Measurements from ENCODE around the gene ARHGAP26.

ARHGAP26 gene

DNA sequence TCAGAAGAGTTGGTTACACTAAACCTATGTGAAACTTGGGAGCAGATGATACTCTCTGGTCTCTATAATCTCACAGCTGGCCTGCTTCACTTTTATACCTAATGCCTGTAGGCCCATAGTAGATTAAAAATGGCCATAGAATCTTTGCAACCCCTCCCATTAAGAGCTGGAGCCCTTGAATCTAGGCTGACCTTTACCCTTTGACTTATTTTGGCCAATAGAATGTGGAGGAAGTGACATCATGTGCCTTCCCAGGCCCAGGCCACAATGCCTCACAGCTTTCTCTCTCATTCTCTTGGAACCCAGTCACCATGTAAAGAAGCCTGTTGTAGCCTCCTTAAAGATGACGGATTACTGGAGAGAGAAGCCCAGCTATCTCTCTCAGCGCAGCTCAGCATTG is 382.3 kb downstream of the ARHGAP26 start:
- no peaks in the 10 kb centered on the region for H3K27me3 ChIP-seq (ENCODE audit: control insufficient read depth in 5 of 5, insufficient read depth in 4 of 5, low read length in 5 of 5)
- H3K27ac ChIP-seq (ENCODE audit: low read depth, low read length), result no peak overlapping the region

DNA sequence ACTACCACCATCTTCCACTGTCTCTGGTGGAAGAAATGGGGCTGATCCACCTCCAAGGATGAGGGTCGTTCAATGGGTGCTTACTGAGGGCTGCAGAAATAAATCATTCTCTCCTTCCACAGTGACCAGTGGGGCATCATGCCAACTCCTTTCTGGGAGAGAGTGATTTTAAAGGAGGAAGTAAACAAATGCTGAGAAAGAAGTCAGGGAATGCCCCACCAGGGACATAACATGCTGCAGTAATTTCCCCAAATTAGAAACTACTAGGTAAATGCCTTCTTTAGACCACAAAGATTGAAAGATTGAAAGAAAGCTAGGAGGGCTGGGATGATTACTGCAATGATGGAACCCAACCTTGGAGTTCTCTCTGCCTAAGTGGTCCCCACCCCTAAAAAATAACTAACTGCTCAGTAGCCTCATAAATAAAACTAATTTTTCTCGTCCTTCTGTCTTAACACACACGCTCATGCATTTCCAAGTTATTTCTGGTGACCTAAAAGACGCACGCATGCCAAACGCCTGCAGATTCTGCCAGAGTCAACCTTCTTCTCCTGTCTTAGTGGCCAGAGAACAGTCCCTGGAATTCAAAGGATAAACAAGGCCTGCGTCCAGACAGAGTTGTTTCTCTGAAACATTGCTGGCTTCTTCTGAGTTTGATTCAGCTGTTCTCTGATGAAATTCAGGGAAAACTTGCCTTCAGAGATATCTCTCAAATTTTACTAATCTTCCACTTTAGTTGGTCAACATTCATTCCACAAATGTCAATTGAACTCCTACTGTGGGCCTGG is 383.3 kb downstream of the ARHGAP26 start:
- Histone ChIP-seq H3K36me3 (ENCODE audit: control insufficient read depth in 5 of 5, insufficient read depth in 5 of 5, low read length in 5 of 5) (peaks cover 0 to 7% (median 3%) of the 10 kb centered on the region in 5 donors), H3K9ac (ENCODE audit: low read length in 5 of 5) (peak overlapping the region in 1 of 5 donors; percentile 10), H3K27ac (ENCODE audit: low read depth, low read length) (peak overlapping the region; percentile 85), H3K9me3 (ENCODE audit: control insufficient read depth in 5 of 5, low read length in 5 of 5) (no peaks in the 10 kb centered on the region), H3K4me3 (ENCODE audit: low read depth in 1 of 5, low read length in 5 of 5) (no peak overlapping the region), H3K27me3 (ENCODE audit: control insufficient read depth in 5 of 5, insufficient read depth in 4 of 5, low read length in 5 of 5) (no peaks in the 10 kb centered on the region), H3K4me1 (ENCODE audit: control insufficient read depth in 5 of 5, insufficient read depth in 5 of 5, low read length in 5 of 5) (peaks cover 4 to 46% (median 32%) of the 10 kb centered on the region in 5 donors)

More for the DNA sequence above, 382.3 kb downstream of the ARHGAP26 start:
- no peaks in the 10 kb centered on the region for H3K9me3 ChIP-seq (ENCODE audit: control insufficient read depth in 5 of 5, low read length in 5 of 5)
- no peak overlapping the region for H3K4me3 ChIP-seq (ENCODE audit: low read depth in 1 of 5, low read length in 5 of 5)
- no peak overlapping the region for H3K9ac ChIP-seq (ENCODE audit: low read length in 5 of 5)
- peaks cover 4 to 57% (median 43%) of the 10 kb centered on the region in 5 donors for H3K4me1 ChIP-seq (ENCODE audit: control insufficient read depth in 5 of 5, insufficient read depth in 5 of 5, low read length in 5 of 5)
- peaks cover 0 to 9% (median 3%) of the 10 kb centered on the region in 5 donors for H3K36me3 ChIP-seq (ENCODE audit: control insufficient read depth in 5 of 5, insufficient read depth in 5 of 5, low read length in 5 of 5)

GRCh38 chr5:143154510-143155370 is 384.6 kb downstream of the ARHGAP26 start:
- H3K4me3 ChIP-seq (ENCODE audit: low read depth in 1 of 5, low read length in 5 of 5), result no peak overlapping the region
- H3K9me3 ChIP-seq (ENCODE audit: control insufficient read depth in 5 of 5, low read length in 5 of 5), result no peaks in the 10 kb centered on the region
- H3K4me1 ChIP-seq (ENCODE audit: control insufficient read depth in 5 of 5, insufficient read depth in 5 of 5, low read length in 5 of 5), result peaks cover 4 to 38% (median 27%) of the 10 kb centered on the region in 5 donors
- H3K9ac ChIP-seq (ENCODE audit: low read length in 5 of 5), result peak overlapping the region in 3 of 5 donors; percentile 7 to 36 (median 20)
- peak overlapping the region; percentile 85 for H3K27ac ChIP-seq (ENCODE audit: low read depth, low read length)
- no peaks in the 10 kb centered on the region for H3K27me3 ChIP-seq (ENCODE audit: control insufficient read depth in 5 of 5, insufficient read depth in 4 of 5, low read length in 5 of 5)
- peaks cover 0 to 6% (median 3%) of the 10 kb centered on the region in 5 donors for H3K36me3 ChIP-seq (ENCODE audit: control insufficient read depth in 5 of 5, insufficient read depth in 5 of 5, low read length in 5 of 5)

DNA sequence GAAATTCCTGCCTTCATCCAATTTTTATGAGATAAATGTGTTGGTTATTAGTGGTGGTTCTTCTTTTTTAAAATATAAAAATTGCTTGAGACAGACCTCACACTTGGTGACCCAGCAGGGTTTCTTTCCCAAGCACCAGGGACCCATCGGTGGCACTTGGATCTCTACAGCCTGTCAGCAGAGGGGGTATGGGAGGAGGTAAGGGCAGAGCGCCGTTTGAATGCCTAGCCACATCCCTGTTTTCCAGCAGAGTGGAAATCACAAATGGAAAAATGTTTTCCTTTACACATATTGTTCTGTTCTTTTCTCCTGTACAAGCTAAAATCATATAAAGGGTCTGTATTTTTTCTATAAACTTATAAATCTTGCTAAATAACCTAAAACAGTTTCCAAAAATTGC is 385.3 kb downstream of the ARHGAP26 start:
- H3K36me3 ChIP-seq (ENCODE audit: control insufficient read depth in 5 of 5, insufficient read depth in 5 of 5, low read length in 5 of 5), result no peaks in the 10 kb centered on the region
- H3K9ac ChIP-seq (ENCODE audit: low read length in 5 of 5), result peak overlapping the region in 1 of 5 donors; percentile 20
- peaks cover 4 to 38% (median 27%) of the 10 kb centered on the region in 5 donors for H3K4me1 ChIP-seq (ENCODE audit: control insufficient read depth in 5 of 5, insufficient read depth in 5 of 5, low read length in 5 of 5)
- H3K27me3 ChIP-seq (ENCODE audit: control insufficient read depth in 5 of 5, insufficient read depth in 4 of 5, low read length in 5 of 5), result no peaks in the 10 kb centered on the region
- H3K9me3 ChIP-seq (ENCODE audit: control insufficient read depth in 5 of 5, low read length in 5 of 5), result no peaks in the 10 kb centered on the region
- H3K4me3 ChIP-seq (ENCODE audit: low read depth in 1 of 5, low read length in 5 of 5), result no peak overlapping the region
- H3K27ac ChIP-seq (ENCODE audit: low read depth, low read length), result peak overlapping the region; percentile 85

- Histone ChIP-seq H3K27me3 (ENCODE audit: control insufficient read depth in 5 of 5, insufficient read depth in 4 of 5, low read length in 5 of 5) (no peaks in the 10 kb centered on the region), H3K4me1 (ENCODE audit: control insufficient read depth in 5 of 5, insufficient read depth in 5 of 5, low read length in 5 of 5) (peaks cover 4 to 38% (median 27%) of the 10 kb centered on the region in 5 donors), H3K27ac (ENCODE audit: low read depth, low read length) (no peak overlapping the region), H3K36me3 (ENCODE audit: control insufficient read depth in 5 of 5, insufficient read depth in 5 of 5, low read length in 5 of 5) (no peaks in the 10 kb centered on the region), H3K4me3 (ENCODE audit: low read depth in 1 of 5, low read length in 5 of 5) (no peak overlapping the region), H3K9me3 (ENCODE audit: control insufficient read depth in 5 of 5, low read length in 5 of 5) (no peaks in the 10 kb centered on the region), H3K9ac (ENCODE audit: low read length in 5 of 5) (no peak overlapping the region)
These were observed 385.9 kb downstream of the ARHGAP26 start for GRCh38 chr5:143156086-143156485.

DNA sequence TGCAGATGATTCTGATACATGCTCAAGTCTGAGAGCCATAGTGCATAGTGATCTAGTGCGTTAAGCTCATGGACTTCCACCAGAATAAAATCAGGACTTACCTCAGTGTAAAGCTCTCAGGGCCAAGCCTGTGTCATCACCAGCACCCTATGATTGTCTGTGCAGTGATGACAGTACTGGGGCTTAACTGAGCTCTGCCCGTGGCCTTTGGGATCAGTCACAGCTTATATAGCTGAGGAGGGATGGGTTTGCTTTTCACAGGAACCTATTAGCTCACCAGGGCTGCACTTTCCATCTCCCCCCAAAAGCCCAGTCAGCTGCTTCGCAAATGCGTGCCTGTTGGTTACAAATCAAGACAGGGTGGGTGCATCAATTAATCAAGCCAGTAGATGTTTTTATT is 386.4 kb downstream of the ARHGAP26 start:
- no peaks in the 10 kb centered on the region for H3K27me3 ChIP-seq (ENCODE audit: control insufficient read depth in 5 of 5, insufficient read depth in 4 of 5, low read length in 5 of 5)
- H3K27ac ChIP-seq (ENCODE audit: low read depth, low read length), result no peak overlapping the region
- H3K9me3 ChIP-seq (ENCODE audit: control insufficient read depth in 5 of 5, low read length in 5 of 5), result no peaks in the 10 kb centered on the region
- H3K4me1 ChIP-seq (ENCODE audit: control insufficient read depth in 5 of 5, insufficient read depth in 5 of 5, low read length in 5 of 5), result peaks cover 4 to 38% (median 27%) of the 10 kb centered on the region in 5 donors
- H3K4me3 ChIP-seq (ENCODE audit: low read depth in 1 of 5, low read length in 5 of 5), result no peak overlapping the region
- H3K9ac ChIP-seq (ENCODE audit: low read length in 5 of 5), result no peak overlapping the region
- H3K36me3 ChIP-seq (ENCODE audit: control insufficient read depth in 5 of 5, insufficient read depth in 5 of 5, low read length in 5 of 5), result no peaks in the 10 kb centered on the region

GRCh38 chr5:143159031-143159430 is 388.9 kb downstream of the ARHGAP26 start:
- no peaks in the 10 kb centered on the region for H3K27me3 ChIP-seq (ENCODE audit: control insufficient read depth in 5 of 5, insufficient read depth in 4 of 5, low read length in 5 of 5)

DNA sequence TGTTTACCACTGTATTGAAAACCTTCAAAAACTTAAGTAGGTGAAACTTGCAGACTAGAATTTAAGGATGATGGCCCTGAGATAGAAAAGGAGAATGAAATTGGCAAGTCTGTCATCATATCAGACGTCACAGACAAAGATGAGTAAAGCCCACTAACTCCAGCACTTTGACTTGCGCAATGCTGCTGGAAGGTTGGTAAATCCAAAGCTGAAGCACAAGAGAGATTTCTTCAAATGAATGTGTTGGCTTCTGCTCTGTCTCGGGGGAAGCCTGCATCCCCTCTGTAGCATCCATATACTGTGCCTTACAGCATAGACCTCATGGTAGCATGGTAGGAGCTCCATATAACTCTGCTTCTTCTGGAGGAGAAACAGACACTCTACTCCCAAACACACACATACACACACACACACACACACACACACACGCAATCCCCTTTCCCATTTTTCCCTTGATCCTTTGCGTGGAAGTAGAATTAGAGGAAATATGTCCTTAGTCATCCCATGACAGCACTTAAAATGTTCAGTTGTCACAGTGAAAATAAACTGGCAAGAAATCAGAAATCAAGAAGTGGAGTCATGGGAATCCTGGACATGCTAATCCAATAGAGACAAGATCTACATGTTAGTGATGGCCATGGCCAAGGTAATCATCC is 391.8 kb downstream of the ARHGAP26 start:
- H3K27ac ChIP-seq (ENCODE audit: low read depth, low read length), result no peak overlapping the region
- H3K27me3 ChIP-seq (ENCODE audit: control insufficient read depth in 5 of 5, insufficient read depth in 4 of 5, low read length in 5 of 5), result no peaks in the 10 kb centered on the region

More at GRCh38 chr5:143159031-143159430, 388.9 kb downstream of the ARHGAP26 start:
- peaks cover 0 to 21% (median 12%) of the 10 kb centered on the region in 5 donors for H3K4me1 ChIP-seq (ENCODE audit: control insufficient read depth in 5 of 5, insufficient read depth in 5 of 5, low read length in 5 of 5)
- no peak overlapping the region for H3K27ac ChIP-seq (ENCODE audit: low read depth, low read length)
- no peaks in the 10 kb centered on the region for H3K9me3 ChIP-seq (ENCODE audit: control insufficient read depth in 5 of 5, low read length in 5 of 5)
- no peak overlapping the region for H3K4me3 ChIP-seq (ENCODE audit: low read depth in 1 of 5, low read length in 5 of 5)
- H3K36me3 ChIP-seq (ENCODE audit: control insufficient read depth in 5 of 5, insufficient read depth in 5 of 5, low read length in 5 of 5), result no peaks in the 10 kb centered on the region
- no peak overlapping the region for H3K9ac ChIP-seq (ENCODE audit: low read length in 5 of 5)

DNA sequence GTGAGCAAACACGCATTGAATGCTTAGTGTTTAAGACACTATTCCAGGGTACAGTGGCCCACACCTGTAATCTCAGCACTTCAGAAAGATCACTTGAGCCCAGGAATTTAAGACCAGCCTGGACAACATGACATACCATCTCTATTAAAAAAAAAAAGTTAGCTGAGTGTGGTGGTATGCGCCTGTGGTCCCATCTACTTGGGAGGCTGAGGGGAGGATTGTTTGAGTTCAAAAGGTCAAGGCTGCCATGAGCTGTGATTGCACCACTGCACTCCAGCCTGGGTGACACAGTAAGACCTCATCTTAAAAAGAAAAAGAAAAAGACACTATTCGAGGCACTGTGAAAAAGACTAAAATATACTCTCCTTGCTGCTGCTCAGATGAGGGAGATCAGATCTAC is 392.6 kb downstream of the ARHGAP26 start:
- Histone ChIP-seq H3K27me3 (ENCODE audit: control insufficient read depth in 5 of 5, insufficient read depth in 4 of 5, low read length in 5 of 5) (no peaks in the 10 kb centered on the region), H3K9me3 (ENCODE audit: control insufficient read depth in 5 of 5, low read length in 5 of 5) (no peaks in the 10 kb centered on the region), H3K27ac (ENCODE audit: low read depth, low read length) (no peak overlapping the region), H3K9ac (ENCODE audit: low read length in 5 of 5) (no peak overlapping the region), H3K4me3 (ENCODE audit: low read depth in 1 of 5, low read length in 5 of 5) (no peak overlapping the region), H3K36me3 (ENCODE audit: control insufficient read depth in 5 of 5, insufficient read depth in 5 of 5, low read length in 5 of 5) (no peaks in the 10 kb centered on the region), H3K4me1 (ENCODE audit: control insufficient read depth in 5 of 5, insufficient read depth in 5 of 5, low read length in 5 of 5) (no peaks in the 10 kb centered on the region)

More for the DNA sequence above, 391.8 kb downstream of the ARHGAP26 start:
- Histone ChIP-seq H3K9ac (ENCODE audit: low read length in 5 of 5) (no peak overlapping the region), H3K9me3 (ENCODE audit: control insufficient read depth in 5 of 5, low read length in 5 of 5) (no peaks in the 10 kb centered on the region), H3K36me3 (ENCODE audit: control insufficient read depth in 5 of 5, insufficient read depth in 5 of 5, low read length in 5 of 5) (no peaks in the 10 kb centered on the region), H3K4me1 (ENCODE audit: control insufficient read depth in 5 of 5, insufficient read depth in 5 of 5, low read length in 5 of 5) (no peaks in the 10 kb centered on the region), H3K4me3 (ENCODE audit: low read depth in 1 of 5, low read length in 5 of 5) (no peak overlapping the region)
